Calu3 (cell line): ENCODE data around the gene RAP1GAP2. TPM values are rescaled to one million over a fixed set of nuclear protein-coding genes. Genes with fewer than 3 reads are reported as not detected.

Experiments
- BruUV-seq: library from RNA; stranded (reverse); fragments of 400-500 nt; replicated peaks from 2 replicates; lab custom pipeline; 2021; lab: Mats Ljungman, UMichigan
- CTCF ChIA-PET: fragments of 300-600 bp; sonication (Branson Sonifier 250); formaldehyde crosslinking; loops from one replicate; lab custom pipeline; 2022; ENCODE audit warnings: antibody characterized with exemption; lab: Charles Lee
- DNase-seq: peaks from one replicate; pipeline ENCODE4 v3.0.0; 2022
- H3K27ac Mint-ChIP-seq: one replicate; pipeline ENCODE4 v1.8.0; 2022; ENCODE audit warnings: mixed read lengths; ENCODE audit not compliant: unreplicated experiment
- H3K27me3 Mint-ChIP-seq: one replicate; pipeline ENCODE4 v1.8.0; 2022; ENCODE audit warnings: mixed read lengths; ENCODE audit not compliant: unreplicated experiment
- H3K36me3 Mint-ChIP-seq: one replicate; pipeline ENCODE4 v1.8.0; 2022; ENCODE audit warnings: mild to moderate bottlenecking, moderate library complexity, mixed read lengths; ENCODE audit not compliant: insufficient read depth, unreplicated experiment
- H3K4me1 Mint-ChIP-seq: one replicate; pipeline ENCODE4 v1.8.0; 2022; ENCODE audit warnings: mild to moderate bottlenecking, low read depth, mixed read lengths; ENCODE audit not compliant: unreplicated experiment
- H3K4me3 Mint-ChIP-seq: one replicate; pipeline ENCODE4 v1.8.0; 2022; ENCODE audit warnings: mild to moderate bottlenecking, low read depth, moderate library complexity, mixed read lengths; ENCODE audit not compliant: unreplicated experiment
- H3K9me3 Mint-ChIP-seq: one replicate; pipeline ENCODE4 v1.8.0; 2022; ENCODE audit warnings: low read depth, mixed read lengths; ENCODE audit not compliant: unreplicated experiment
- intact Hi-C: fragments of 100-400 bp; cut with micrococcal nuclease; formaldehyde crosslinking; loops from one replicate; pipeline ENCODE4 v1.10.0; 2022; ENCODE audit not compliant: unreplicated experiment
- total RNA-seq: library from RNA; stranded (reverse); gene quantifications from 2 replicates; pipeline ENCODE4 v1.2.3, GENCODE V29; 2022
- TF ChIP-seq, protein P1 (sequence below): fragments of 200-600 bp; IDR thresholded peaks from one replicate; pipeline ENCODE4 v1.8.0; 2022; ENCODE audit warnings: antibody characterized with exemption; ENCODE audit not compliant: unreplicated experiment

RAP1GAP2 gene
- total RNA-seq, 1 experiment from 2014 or later: 38.4 TPM

DNA sequence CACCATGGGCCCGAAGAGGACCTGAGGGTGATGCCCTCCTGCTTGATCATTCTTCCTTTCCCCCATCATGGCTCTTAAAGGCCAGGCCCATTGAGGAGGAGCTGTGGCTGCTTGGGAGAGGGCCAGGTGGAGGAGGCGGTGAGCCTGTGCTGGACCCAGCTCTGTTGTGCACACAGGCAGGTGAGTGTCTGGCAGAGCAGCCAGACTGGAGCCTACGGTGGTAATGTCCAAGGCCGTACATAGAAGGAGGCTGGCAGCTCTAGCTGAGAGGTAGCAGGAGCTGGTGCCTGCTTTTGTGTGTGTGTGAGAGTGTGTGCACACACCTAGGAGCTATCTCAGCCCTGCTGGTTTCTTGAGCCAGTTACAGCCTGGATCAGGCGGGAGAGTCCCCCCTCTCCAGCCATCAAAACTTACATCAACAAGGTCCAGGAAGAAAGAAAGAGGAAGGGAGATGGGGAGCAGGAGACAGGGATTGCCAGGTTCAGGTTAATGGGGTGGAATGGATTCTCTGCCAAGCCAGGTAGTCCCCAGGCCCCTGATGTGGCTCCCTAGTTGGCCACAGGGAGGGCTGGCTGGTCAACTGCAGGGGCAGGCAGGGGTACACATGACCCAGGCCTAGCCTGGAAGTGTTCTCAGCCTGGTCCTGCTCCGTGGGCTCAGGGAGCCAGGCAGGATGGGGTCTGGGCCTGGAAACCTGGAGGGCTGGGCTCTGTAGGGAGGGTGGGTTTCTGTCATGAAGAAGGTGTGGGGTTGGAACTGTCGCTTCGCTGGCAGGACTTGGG lies 107.1 kb downstream of the RAP1GAP2 start:
- BruUV-seq: no TSS peak
- Mint-ChIP-seq H3K36me3 (no peaks in the 10 kb centered on the region), H3K9me3 (no peaks in the 10 kb centered on the region), H3K27ac (no peak overlapping the region), H3K27me3 (no peaks in the 10 kb centered on the region), H3K4me1 (peaks cover 14% of the 10 kb centered on the region), H3K4me3 (no peak overlapping the region)
- DNase-seq: no peak
- CTCF ChIA-PET: no interaction called here
- intact Hi-C loops: no loop called here
- TF ChIP-seq, protein P1, sequence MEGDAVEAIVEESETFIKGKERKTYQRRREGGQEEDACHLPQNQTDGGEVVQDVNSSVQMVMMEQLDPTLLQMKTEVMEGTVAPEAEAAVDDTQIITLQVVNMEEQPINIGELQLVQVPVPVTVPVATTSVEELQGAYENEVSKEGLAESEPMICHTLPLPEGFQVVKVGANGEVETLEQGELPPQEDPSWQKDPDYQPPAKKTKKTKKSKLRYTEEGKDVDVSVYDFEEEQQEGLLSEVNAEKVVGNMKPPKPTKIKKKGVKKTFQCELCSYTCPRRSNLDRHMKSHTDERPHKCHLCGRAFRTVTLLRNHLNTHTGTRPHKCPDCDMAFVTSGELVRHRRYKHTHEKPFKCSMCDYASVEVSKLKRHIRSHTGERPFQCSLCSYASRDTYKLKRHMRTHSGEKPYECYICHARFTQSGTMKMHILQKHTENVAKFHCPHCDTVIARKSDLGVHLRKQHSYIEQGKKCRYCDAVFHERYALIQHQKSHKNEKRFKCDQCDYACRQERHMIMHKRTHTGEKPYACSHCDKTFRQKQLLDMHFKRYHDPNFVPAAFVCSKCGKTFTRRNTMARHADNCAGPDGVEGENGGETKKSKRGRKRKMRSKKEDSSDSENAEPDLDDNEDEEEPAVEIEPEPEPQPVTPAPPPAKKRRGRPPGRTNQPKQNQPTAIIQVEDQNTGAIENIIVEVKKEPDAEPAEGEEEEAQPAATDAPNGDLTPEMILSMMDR: no peak

DNA sequence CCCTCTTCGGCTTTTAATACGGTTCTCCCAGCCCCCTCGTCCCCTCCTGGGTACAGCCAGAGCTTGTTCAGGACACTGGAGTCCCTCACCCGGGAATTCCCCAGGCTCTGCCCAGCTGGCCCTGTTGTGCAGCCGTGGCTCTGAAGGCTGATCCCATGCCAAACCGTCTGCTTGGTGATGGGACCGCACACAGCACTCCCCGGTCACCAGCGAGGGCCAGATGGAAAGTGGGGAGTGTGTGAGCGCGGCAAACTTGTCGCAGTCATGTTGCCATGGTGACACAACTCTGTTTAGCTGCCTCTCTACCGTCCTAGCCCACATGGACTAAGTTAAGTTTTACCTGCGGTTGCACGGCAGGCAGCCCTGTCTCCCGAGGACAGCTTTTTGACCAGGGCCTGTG lies 107.9 kb downstream of the RAP1GAP2 start:
- no peak for DNase-seq
- H3K36me3 Mint-ChIP-seq: no peaks in the 10 kb centered on the region
- CTCF ChIA-PET: no interaction called here

DNA sequence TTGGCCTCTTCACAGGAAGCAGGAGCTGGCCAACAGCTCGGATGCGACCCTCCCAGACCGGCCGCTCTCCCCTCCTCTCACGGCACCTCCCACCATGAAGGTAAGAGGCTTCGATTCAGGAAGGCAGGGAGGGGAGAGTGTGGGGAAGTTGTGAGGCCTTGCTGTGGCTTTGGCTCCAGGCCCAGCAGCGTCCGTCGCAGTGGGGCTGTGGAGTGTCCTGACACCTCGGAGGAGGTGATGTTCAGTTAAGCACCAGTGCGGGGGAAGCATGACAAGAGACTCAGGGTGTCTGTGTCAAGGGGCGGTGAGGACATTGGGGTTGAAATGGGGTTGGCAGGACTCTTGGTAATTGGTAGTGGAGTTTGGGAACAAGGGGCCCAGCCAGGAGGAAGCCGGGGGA lies 109.0 kb downstream of the RAP1GAP2 start:
- CTCF ChIA-PET: no interaction called here
- no peak for DNase-seq
- no peak overlapping the region for H3K27ac Mint-ChIP-seq
- no TSS peak for BruUV-seq
- no peaks in the 10 kb centered on the region for H3K9me3 Mint-ChIP-seq
- H3K27me3 Mint-ChIP-seq: no peaks in the 10 kb centered on the region
- H3K4me3 Mint-ChIP-seq: no peak overlapping the region
- H3K36me3 Mint-ChIP-seq: no peaks in the 10 kb centered on the region
- TF ChIP-seq, protein P1: no peak
- peaks cover 8% of the 10 kb centered on the region for H3K4me1 Mint-ChIP-seq
- intact Hi-C loops: no loop called here

More for the DNA sequence above, 107.9 kb downstream of the RAP1GAP2 start:
- intact Hi-C loops: no loop called here
- Mint-ChIP-seq H3K27ac (no peak overlapping the region), H3K27me3 (no peaks in the 10 kb centered on the region), H3K9me3 (no peaks in the 10 kb centered on the region), H3K4me3 (no peak overlapping the region), H3K4me1 (peaks cover 8% of the 10 kb centered on the region)
- TF ChIP-seq, protein P1: no peak
- BruUV-seq: no TSS peak

DNA sequence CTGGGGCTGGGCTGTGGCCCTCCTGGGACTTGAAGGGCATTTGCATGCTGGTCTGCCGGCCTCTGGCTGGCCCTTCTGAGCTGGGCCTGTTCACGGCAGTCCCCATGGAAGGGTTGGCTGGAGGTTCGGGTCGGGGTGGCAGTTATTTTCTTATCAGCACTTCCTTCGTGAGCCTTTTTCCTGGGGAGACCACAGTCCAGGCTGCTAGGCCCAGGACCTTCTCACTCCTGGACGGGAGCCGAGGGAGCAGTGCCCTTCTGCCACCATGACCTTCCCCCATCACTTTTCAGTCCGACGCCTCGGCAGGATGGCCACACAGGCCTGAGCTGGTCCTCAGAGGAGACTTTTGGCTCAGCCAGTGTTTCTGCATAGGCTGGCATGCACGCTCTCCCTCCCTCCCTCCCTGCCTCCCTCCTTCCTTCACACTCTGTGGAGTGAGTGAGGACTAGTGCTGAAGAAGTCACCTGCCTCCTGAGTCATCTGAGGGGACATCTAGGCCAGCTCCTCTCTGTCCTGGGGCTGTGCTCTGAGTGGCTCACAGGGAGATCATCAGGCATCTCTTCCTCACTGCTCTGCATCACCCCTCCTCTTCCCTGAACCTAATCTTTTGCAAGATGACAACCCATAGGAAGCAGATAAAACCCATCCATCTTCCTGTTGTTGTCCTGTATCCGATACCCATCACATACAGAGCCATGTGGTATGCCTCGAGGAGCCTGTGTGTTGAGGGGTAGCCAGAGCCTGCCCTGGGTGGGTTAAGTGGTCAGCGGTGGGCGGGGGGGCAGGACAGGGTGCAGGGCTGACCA lies 109.7 kb downstream of the RAP1GAP2 start:
- H3K36me3 Mint-ChIP-seq: no peaks in the 10 kb centered on the region
- BruUV-seq: no TSS peak
- CTCF ChIA-PET: no interaction called here
- no peaks in the 10 kb centered on the region for H3K9me3 Mint-ChIP-seq
- H3K4me1 Mint-ChIP-seq: peaks cover 8% of the 10 kb centered on the region
- H3K27ac Mint-ChIP-seq: no peak overlapping the region
- no peak overlapping the region for H3K4me3 Mint-ChIP-seq
- intact Hi-C loops: no loop called here
- no peaks in the 10 kb centered on the region for H3K27me3 Mint-ChIP-seq
- TF ChIP-seq, protein P1: no peak
- no peak for DNase-seq
